NCI-H524 treated with DMSO at 0.1 percent for 48 hours (cell line): ENCODE data around the gene HMGB2.

Experiments used
- DNase-seq: peaks from one replicate; lab custom pipeline; 2025; lab: John Stamatoyannopoulos, UW

Gene HMGB2

DNA sequence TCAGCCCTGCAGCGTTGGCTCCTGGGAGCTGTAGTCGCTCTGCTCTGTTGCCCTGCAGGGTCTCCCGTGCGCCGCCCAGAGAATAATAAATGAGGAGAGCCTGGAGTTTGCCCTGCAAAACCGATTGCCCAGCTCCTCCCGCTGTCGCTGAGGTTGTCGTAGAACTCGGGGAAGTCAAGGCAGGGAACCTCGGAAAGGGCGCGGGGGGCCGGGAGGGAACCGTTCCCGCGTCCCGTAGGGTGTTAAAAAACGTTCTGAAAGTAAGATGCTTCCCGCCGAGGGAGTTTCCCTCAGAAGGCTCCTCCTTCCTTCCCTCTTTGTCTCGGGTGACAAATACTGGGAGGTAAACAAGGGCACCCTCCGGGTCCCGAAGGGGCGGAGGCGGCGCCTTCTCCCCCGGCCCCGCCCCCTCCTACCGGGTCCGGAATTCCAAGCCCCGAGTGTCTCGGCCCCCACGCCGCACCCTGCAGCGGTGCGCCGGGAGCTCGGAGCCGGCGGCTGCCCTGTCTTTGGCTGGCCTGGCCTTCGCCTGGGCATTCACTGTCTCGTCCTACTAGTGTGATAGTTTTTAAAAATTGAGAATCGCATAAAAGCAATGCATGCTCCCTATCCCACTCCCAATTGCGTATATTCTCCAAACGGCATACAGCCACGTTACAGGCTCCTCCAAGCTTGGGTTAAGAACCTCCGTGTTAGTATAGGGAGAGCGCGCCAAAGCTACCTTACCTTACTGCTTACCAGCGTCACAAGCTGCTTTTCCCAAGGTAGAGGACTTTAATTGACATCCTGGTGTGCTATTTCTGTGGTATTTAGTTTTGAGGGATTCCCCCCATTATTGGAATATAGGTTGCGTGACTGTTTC, 964 bp upstream of the HMGB2 start:
- peak; percentile 39 for DNase-seq

- no peak for DNase-seq
These were observed 487 bp downstream of the HMGB2 start for GRCh38 chr4:173333658-173334084.

DNA sequence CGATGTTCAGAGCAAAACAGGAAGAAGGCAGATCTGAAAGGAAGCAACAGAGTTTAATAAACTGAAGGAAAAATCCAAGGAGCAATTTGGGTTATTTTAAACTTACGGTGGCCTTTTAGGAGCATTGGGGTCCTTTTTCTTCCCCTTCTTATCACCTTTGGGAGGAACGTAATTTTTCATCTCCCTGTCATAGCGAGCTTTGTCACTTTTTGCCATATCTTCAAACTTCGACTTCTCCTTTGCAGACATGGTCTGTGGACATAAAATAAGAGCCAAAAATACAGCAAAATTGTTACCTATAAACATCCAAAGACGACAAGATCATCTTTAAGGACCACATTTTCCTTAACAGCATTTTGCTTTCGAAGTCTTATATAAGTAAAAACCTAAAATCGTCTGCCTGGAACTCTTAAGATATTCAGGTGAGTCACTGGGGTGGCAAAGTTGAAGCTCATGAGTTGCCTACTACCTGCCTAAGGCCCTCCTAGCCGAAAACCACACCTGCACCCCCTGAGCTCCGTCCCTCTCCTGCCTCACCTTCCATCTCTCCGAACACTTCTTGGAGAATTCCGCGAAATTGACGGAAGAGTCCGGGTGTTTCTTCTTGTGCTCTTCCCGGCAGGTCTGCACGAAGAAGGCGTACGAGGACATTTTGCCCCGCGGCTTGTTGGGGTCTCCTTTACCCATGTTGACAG, 1.0 kb downstream of the HMGB2 start:
- DNase-seq = no peak

- DNase-seq = no peak
These were observed 2.1 kb downstream of the HMGB2 start for GRCh38 chr4:173332021-173332487.

- no peak for DNase-seq
These were observed 3.6 kb downstream of the HMGB2 start for GRCh38 chr4:173330590-173330989.

DNA sequence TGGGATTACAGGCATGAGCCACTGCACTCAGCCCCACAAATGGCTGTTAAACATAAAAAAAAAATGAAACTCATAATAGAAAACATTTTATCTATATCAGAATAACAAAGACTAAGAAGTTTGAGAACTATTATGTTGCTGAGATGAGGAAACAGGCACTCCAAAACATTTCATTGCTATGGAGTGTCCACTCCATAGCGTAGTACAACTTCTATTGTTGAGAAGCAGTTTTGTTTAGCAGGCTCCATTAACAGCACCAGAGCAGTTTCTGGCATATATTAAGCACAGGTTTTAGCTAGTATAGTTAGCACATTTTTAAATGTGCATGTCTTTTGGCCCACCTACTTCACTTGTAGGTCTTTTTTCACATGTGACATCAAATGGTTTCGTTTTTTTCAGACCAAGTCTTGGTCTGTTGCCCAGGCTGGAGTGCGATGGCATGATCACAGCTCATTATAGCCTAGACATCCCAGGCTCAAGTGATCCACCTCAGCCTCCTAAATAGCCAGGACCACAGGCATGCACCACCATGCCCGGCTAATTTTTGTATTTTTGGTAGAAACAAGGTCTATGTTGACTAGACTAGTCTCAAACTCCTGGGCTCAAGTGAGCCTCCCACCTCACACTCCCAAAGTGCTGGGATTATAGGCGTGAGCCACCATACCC, 5.8 kb downstream of the HMGB2 start:
- DNase-seq = no peak

DNA sequence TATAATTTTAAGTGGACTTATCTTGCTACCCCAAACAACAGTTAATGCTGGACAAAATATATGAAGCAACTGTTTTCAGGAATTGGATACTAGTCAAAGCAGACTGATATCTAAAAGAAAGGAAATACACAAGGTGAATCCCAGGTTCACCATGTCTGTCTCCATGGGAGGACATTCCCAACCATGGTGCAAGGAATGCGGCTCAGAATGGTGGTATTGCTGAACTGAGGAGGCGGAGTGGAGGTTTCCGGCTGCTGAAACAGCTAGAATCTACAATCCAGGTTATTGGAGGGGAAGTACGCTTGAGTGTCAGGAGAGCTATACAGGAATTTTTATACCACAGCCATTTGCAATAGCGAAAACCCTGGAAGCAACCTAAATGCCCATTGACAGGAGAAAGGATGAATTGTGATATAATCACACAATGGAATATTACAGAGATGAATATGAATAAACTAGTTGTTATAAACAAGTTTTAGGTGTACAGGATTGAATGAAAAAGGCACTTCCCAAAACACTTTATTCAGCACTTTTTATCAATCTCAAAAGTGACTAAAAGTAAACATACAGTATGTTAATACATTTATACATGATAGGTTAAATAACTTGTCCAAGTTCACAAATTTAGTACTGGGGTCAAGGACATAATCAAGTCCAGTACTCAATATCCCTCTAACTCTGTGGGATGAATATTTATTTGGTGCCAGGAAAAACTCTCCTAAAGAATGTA, 9.0 kb downstream of the HMGB2 start:
- DNase-seq = no peak

- DNase-seq = no peak
These were observed 14.5 kb downstream of the HMGB2 start for GRCh38 chr4:173319696-173320095.

- DNase-seq = no peak
These were observed 15.4 kb downstream of the HMGB2 start for GRCh38 chr4:173318648-173319211.

DNA sequence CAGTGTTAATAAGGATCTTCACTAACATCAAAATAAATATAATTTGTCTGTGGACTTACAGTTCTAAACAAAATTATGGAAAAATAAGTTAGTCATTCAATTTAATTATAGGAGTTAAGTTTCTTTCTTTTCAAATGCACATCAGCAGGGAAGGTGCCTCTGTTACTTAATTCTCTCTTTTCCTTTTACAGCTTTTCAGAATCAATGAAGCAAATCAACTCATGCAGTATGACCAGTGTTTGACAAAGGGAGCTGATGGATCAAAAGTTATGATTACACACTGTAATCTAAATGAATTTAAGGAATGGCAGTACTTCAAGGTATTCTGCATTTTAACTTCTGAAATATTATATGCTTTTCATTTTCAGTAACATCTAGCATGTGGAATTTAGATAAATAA, 15.9 kb downstream of the HMGB2 start:
- DNase-seq = no peak

DNA sequence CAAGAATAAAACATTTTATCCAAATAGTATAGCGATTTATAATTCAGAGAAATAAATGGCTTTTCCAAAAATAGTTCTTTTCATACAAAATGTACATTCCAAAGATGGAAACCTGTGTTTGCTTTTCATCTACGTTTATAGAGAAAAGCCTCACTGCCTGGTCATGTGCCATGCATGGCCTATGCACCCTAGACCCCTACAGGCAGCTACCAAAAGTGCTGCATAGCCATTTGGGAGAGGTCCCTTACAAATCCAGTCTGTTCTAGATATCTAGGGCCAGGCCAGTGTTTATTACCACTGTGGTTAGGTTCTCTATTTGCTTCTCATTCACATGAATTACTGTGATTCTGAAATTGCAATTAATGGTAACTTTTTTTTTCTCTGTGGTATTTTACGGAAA, 17.2 kb downstream of the HMGB2 start:
- DNase-seq = no peak

DNA sequence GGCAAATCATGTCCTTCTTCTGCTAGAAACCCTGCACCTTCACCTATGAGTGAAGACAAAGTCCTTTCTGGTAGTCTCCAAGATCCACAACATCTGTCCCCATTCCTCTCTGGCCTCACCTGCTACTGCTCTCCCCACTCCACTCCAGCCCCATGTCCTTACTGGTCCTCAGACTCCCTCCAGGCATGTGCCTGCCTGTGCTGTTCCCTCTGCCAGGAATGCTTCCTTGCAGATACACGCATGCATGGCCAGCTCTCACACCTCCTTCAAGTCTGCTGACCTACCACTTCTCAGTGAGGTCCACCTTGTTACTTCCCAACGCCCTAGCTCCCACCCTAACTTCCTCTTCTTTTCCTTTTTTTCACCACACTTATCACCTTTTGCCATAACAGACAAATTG, 18.1 kb downstream of the HMGB2 start:
- no peak for DNase-seq

GRCh38 chr4:173314715-173315114, 19.4 kb downstream of the HMGB2 start:
- no peak for DNase-seq

- DNase-seq = no peak
These were observed 22.8 kb downstream of the HMGB2 start for GRCh38 chr4:173311368-173311767.

DNA sequence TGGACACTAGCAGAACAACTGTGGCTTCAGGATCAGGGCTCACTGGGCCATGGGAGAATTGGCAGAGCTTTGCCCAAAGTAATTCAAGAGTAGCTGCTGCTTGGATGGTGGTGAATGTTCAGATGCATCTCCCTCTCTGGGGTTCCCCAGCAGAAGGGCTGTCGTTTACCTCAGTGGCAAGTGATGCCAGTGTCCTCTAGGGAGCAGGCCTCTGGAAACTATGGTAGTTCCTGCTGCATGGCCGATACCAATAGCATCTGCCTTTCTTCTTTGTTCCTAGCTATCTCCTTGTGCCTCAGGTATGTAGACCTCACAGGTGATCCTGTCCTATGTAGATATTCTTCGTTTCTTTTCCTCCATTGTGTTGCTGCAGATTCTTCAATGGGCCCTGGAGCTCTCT, 26.4 kb downstream of the HMGB2 start:
- DNase-seq = no peak

DNA sequence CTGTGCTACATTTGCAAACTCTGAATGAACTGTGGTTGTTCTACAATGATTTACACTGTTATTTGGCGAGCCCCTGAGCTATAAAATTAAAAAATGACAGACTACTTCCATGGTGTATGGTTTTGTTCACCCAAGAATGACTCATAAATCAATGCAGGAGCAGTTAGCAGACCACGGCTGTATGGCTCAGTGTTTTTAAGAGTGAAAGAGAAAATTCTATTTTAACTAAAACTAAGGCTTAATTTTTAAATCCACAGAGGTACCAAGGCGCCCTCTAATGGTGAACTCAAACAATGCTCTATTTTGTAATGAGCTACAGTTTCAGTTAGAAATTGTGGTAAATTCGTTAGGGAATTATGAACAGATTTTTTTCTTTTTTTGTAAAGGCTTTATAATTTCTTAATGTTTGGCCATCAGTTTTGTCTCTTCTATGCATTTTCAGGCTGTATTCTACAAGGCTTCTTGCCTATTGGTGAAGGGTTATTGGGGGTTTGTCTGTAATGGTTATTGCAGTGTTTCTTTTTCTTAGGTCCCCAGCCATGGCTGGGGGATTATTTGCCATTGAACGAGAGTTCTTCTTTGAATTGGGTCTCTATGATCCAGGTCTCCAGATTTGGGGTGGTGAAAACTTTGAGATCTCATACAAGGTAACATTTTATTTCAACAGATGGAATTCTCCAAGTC, 32.5 kb downstream of the HMGB2 start:
- DNase-seq = no peak

DNA sequence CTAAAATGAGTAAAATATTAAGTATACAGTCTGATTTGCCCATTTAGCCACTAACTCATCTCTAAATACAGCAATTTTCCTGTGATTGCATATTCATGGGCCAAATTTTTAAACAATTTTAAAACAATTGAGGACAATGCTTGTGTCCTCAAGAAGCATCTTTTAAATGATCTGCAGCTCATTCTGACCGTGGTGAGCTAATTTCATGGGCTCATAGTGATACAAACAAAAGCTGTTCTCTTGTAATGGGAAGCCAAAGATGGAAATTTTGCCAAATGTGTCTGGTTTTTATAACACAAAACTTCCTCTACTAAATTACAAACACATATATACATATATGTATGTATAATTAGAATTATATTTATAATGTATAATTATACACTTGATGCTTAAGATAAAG, 39.7 kb downstream of the HMGB2 start:
- DNase-seq = no peak

DNA sequence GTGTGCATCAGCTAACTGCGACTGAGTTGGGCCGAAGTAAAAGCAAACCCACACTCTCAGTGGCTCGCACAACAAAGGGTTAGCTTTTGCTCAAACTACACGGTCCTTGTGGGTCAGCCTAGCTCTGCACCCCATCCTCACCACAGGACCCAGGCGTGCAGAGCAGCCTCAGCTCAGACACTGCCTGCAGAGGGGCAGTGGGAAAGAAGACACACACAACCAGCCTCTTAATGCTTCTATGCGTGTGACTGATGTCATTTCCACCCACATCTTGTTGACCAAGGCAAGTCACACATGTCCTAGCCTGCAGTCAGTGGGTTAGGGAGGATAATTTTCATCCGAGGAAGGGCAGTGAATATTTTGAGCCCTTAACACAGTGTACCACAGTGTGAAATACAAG, 40.5 kb downstream of the HMGB2 start:
- no peak for DNase-seq

DNA sequence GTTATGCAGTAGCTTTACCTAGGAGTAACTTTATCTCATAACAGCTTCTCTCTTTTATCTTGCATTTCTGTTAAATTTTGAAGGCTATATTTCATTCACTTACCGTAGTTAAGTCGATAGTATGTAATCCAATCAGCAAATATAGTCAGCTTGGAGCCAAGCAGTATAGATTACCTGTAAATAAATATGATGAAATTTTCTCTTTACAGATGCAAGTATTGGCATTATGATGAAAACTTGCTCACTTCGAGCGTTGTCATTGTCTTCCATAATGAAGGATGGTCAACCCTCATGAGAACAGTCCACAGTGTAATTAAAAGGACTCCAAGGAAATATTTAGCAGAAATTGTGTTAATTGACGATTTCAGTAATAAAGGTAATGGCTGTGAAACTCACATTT, 42.3 kb downstream of the HMGB2 start:
- no peak for DNase-seq

DNA sequence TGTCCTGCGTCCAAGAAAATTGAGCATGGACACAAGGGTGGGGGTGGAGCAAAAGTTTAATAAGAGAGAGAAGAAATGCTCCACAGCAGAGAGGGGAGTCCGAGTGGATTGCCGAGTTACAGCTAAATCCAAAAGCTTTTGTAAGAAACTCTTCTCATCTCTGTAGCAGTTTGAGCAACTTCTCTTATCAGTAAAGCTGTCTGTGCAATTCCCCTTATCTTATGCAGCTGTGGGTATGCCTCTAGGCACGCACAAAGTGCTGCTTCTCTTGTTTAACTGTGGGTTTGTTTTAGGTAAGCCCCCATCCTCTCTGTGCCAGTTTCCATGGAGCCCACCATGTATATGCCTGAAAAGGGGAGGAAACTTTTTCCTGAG, 44.8 kb downstream of the HMGB2 start:
- DNase-seq = no peak

DNA sequence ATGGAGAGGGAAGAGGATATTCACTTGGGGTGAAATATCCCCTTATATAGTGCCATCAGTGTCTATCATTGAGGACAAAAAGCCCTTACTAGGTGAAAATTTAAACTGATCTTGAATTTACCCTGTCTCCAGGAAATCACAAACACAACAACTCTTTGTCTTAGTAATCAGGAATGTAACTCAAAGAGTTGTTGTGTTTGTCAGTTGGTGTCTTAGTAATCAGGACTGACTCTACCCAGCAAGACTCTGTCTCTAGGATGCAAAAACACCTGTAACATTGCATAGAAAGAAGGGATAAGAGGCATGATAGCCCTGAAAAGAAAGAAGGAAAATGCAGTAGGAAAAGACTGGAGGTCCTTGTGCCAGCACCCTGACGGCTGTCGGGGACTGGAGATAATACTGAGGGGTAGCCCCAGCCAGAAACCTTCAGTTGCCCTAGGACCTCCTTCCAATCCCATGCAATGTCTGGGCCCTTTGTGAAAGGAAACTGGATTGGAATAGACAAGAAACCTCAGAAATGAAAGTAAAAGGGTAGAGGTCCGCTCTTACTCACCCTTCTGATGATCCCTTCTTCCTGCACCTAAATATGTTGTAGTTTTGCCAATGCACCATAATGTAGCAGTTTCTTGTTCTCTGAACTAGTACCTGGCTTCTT, 45.3 kb downstream of the HMGB2 start:
- no peak for DNase-seq
